ENCODE measurements around the gene ARHGEF18.
"Not testable (repeated sequence)": the region's sequence is repeated elsewhere in the genome, so short reads cannot be mapped to it uniquely, and the experiment has no call there.

ARHGEF18 gene

GRCh38 chr19:7346997-7347396 is 1.7 kb upstream of the ARHGEF18 start:
- DNase-seq (ENCODE audit: low read depth in 2 of 2): not testable (repeated sequence)

- no peak for DNase-seq (ENCODE audit: low read depth in 2 of 2)
Observed at GRCh38 chr19:7349231-7349591, 474 bp downstream of the ARHGEF18 start.

GRCh38 chr19:7349961-7350711 is 1.4 kb downstream of the ARHGEF18 start:
- no peak for DNase-seq (ENCODE audit: low read depth in 2 of 2)

- DNase-seq (ENCODE audit: low read depth in 2 of 2): no peak
Observed at GRCh38 chr19:7351861-7352260, 3.1 kb downstream of the ARHGEF18 start.

- no peak for DNase-seq (ENCODE audit: low read depth in 2 of 2)
Observed at GRCh38 chr19:7355151-7355820, 6.5 kb downstream of the ARHGEF18 start.

- no peak for DNase-seq (ENCODE audit: low read depth in 2 of 2)
Observed at GRCh38 chr19:7355871-7356270, 7.1 kb downstream of the ARHGEF18 start.

GRCh38 chr19:7356899-7357627 is 8.3 kb downstream of the ARHGEF18 start:
- DNase-seq (ENCODE audit: low read depth in 2 of 2): no peak

GRCh38 chr19:7358102-7358597 is 9.4 kb downstream of the ARHGEF18 start:
- DNase-seq (ENCODE audit: low read depth in 2 of 2): no peak

GRCh38 chr19:7360393-7360984 is 11.8 kb downstream of the ARHGEF18 start:
- no peak for DNase-seq (ENCODE audit: low read depth in 2 of 2)

GRCh38 chr19:7363225-7363624 is 14.5 kb downstream of the ARHGEF18 start:
- no peak for DNase-seq (ENCODE audit: low read depth in 2 of 2)

GRCh38 chr19:7366701-7367420 is 18.1 kb downstream of the ARHGEF18 start:
- DNase-seq (ENCODE audit: low read depth in 2 of 2): no peak

- DNase-seq (ENCODE audit: low read depth in 2 of 2): no peak
Observed at GRCh38 chr19:7368456-7368855, 19.7 kb downstream of the ARHGEF18 start.

- not testable (repeated sequence) for DNase-seq (ENCODE audit: low read depth in 2 of 2)
Observed at GRCh38 chr19:7368866-7369265, 20.1 kb downstream of the ARHGEF18 start.

- DNase-seq (ENCODE audit: low read depth in 2 of 2): no peak
Observed at GRCh38 chr19:7370546-7370945, 21.8 kb downstream of the ARHGEF18 start.

- DNase-seq (ENCODE audit: low read depth in 2 of 2): no peak
Observed at GRCh38 chr19:7371001-7371400, 22.3 kb downstream of the ARHGEF18 start.

- no peak for DNase-seq (ENCODE audit: low read depth in 2 of 2)
Observed at GRCh38 chr19:7372810-7373209, 24.1 kb downstream of the ARHGEF18 start.

- no peak for DNase-seq (ENCODE audit: low read depth in 2 of 2)
Observed at GRCh38 chr19:7373862-7374261, 25.1 kb downstream of the ARHGEF18 start.

GRCh38 chr19:7376151-7376852 is 27.6 kb downstream of the ARHGEF18 start:
- DNase-seq (ENCODE audit: low read depth in 2 of 2): no peak

- DNase-seq (ENCODE audit: low read depth in 2 of 2): no peak
Observed at GRCh38 chr19:7377196-7377595, 28.5 kb downstream of the ARHGEF18 start.

GRCh38 chr19:7381073-7381390 is 32.3 kb downstream of the ARHGEF18 start:
- no peak for DNase-seq (ENCODE audit: low read depth in 2 of 2)

- DNase-seq (ENCODE audit: low read depth in 2 of 2): no peak
Observed at GRCh38 chr19:7382694-7383093, 34.0 kb downstream of the ARHGEF18 start.
